Muscle of back (tissue), 11 donors: ENCODE measurements around the gene BAIAP2. TPM values are rescaled to one million over a fixed set of nuclear protein-coding genes. Genes with fewer than 3 reads are reported as not detected.
A peak's percentile ranks its signal among the peaks of the same experiment; 100 is the strongest.
"Not testable (repeated sequence)": the region's sequence is repeated elsewhere in the genome, so short reads cannot be mapped to it uniquely, and the experiment has no call there.

Source experiments
- DNase-seq, 3 donors: peaks; one replicate each; pipeline versions ENCODE4 v3.0.0 to v3.0.0-alpha.2; 2013
- polyA plus RNA-seq, 10 donors: library from polyadenylated mRNA; unstranded; fragments of 120-200 nt; gene quantifications; one replicate each; pipeline ENCODE4 v1.2.1, GENCODE V29; 2013; ENCODE audit not compliant: insufficient read length in 10 of 10

Gene BAIAP2
- polyA plus RNA-seq, 10 donors, result 12.1 to 25.2 (median 16.6) TPM

- no peak for DNase-seq
Observed at GRCh38 chr17:81000631-81001357, 34.2 kb upstream of the BAIAP2 start.

GRCh38 chr17:81002013-81002384, 33.0 kb upstream of the BAIAP2 start:
- DNase-seq, result no peak

- peak in 1 of 3 donors; percentile 64 for DNase-seq
Observed at GRCh38 chr17:81002409-81003361, 32.3 kb upstream of the BAIAP2 start.

- no peak for DNase-seq
Observed at GRCh38 chr17:81003711-81004475, 31.1 kb upstream of the BAIAP2 start.

- DNase-seq, result no peak
Observed at GRCh38 chr17:81006891-81007290, 28.1 kb upstream of the BAIAP2 start.

- no peak for DNase-seq
Observed at GRCh38 chr17:81008140-81008539, 26.8 kb upstream of the BAIAP2 start.

GRCh38 chr17:81009136-81009535, 25.8 kb upstream of the BAIAP2 start:
- DNase-seq, result no peak

GRCh38 chr17:81010935-81011334, 24.0 kb upstream of the BAIAP2 start:
- DNase-seq, result no peak

- DNase-seq, result no peak
Observed at GRCh38 chr17:81011951-81012350, 23.0 kb upstream of the BAIAP2 start.

- DNase-seq, result no peak
Observed at GRCh38 chr17:81012574-81013447, 22.1 kb upstream of the BAIAP2 start.

GRCh38 chr17:81013642-81014041, 21.3 kb upstream of the BAIAP2 start:
- DNase-seq, result no peak

- peak in 1 of 3 donors; percentile 58 for DNase-seq
Observed at GRCh38 chr17:81015136-81015535, 19.8 kb upstream of the BAIAP2 start.

- DNase-seq, result no peak
Observed at GRCh38 chr17:81016575-81016974, 18.4 kb upstream of the BAIAP2 start.

GRCh38 chr17:81017330-81017729, 17.6 kb upstream of the BAIAP2 start:
- not testable (repeated sequence) for DNase-seq

GRCh38 chr17:81018044-81018802, 16.7 kb upstream of the BAIAP2 start:
- peak in 2 of 3 donors; percentile 45 to 84 for DNase-seq

GRCh38 chr17:81019563-81020442, 15.1 kb upstream of the BAIAP2 start:
- DNase-seq, result no peak

GRCh38 chr17:81020443-81020766, 14.5 kb upstream of the BAIAP2 start:
- DNase-seq, result no peak

- peak in 1 of 3 donors; percentile 76 for DNase-seq
Observed at GRCh38 chr17:81020767-81021497, 14.0 kb upstream of the BAIAP2 start.
